Measurements from ENCODE around the gene TBPL2.
"Not testable (repeated sequence)": the region's sequence is repeated elsewhere in the genome, so short reads cannot be mapped to it uniquely, and the experiment has no call there.

TBPL2 gene

GRCh38 chr14:55438066-55438683 lies 2.2 kb downstream of the TBPL2 start:
- DNase-seq = peak; percentile 65

DNA sequence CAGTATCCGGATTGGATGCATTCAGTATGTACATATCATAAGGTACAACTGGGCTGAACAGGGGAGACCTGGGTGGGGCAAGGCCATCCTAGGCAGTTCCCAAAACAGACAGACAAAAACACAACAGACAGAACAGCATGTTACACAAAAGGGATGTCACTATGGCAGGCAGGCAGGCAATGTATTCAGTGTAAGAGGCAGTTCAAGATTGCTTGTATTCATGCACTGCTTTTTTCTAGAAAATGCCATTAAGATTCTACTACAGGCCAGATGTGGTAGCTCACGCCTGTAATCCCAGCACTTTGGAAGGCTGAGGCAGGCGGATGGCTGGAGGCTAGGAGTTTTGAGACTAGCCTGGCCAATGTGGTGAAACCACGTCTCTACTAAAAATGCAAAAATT lies 3.5 kb downstream of the TBPL2 start:
- no peak for DNase-seq

GRCh38 chr14:55436519-55436918 lies 3.9 kb downstream of the TBPL2 start:
- no peak for DNase-seq

GRCh38 chr14:55434805-55435174 lies 5.6 kb downstream of the TBPL2 start:
- DNase-seq = no peak

DNA sequence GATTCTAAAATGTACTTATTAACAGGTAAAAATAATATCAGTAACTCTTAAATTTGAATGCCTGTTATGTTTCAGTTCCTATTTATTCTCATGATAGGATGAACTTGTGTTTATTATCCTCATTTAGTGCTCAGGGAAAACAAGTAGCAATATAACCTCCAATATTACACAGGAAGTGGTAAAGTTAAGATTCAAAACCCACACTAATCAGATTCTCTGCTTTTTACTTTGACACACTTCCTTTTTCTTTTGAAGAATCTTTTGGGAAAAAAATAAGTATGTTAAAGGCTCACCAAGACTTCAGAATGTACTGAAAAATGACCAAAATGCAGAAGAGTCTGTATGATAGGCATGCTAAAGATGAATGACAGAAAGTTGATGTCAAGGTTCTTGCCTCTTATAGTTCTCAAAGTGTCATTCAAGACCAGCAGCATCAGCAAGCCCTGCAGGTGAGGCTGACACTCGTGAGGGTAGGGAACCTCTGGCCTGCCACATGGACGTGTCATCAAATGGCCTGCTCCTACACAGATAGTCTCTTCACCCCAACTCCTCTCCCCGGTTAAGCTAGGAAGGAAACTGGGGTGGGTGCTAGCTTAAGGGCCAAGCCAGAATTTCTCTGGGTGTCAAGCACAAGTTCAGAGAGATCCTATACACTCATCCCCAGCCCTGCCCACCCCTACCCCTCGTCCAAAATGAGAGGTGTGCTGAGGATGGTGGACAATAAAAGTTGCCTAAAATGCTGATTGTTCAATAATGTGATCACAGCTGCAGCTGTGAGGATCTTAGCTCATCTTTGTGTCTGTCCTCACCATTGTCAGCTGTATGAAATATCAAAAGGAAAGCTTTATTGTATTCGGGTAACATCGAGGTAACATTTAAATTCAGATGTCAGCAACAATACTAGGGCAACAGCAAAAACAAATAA lies 6.3 kb downstream of the TBPL2 start:
- DNase-seq = no peak

- no peak for DNase-seq
Observed at GRCh38 chr14:55432628-55433027, 7.8 kb downstream of the TBPL2 start.

GRCh38 chr14:55430024-55430690 lies 10.3 kb downstream of the TBPL2 start:
- DNase-seq = peak; percentile 46

DNA sequence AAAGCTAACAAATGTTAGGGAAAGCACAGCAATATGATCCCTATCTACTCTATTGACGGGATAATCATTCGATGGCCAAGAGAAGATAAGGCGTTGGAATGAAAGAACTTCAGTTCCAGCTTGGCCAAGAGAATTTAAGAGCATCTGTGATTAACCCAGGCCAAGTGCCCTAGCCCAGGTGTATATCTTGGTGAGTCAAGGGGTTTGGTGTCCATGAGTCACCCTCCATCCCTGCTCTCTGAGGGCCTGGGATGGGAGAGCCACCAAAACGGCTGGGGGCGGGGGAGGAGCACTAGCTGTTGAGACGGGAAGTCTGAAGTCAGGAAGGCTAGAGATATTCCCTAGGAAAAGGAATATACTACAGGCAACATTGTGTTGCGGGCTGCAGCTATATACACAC lies 13.0 kb downstream of the TBPL2 start:
- no peak for DNase-seq

GRCh38 chr14:55426891-55427290 lies 13.5 kb downstream of the TBPL2 start:
- no peak for DNase-seq

DNA sequence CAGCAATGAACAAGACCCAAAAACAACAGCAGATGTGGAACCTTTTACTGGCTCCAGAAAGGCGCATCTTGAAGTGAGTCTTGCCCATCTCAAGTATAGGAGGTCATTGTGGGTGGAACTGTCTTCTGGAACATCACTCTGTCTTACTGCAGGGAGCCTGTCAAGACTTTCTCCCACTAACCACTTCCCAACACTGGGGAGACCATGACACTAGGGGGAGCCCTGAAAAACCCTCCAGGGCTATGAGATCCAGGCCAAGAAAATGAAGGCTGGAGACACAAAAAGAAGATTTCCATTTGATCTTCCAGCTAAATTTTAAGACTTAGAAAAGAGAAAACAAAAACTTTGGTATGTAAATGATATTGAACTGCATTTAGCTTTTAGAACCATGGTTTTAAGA lies 15.3 kb downstream of the TBPL2 start:
- no peak for DNase-seq

- DNase-seq = no peak
Observed at GRCh38 chr14:55423969-55424368, 16.4 kb downstream of the TBPL2 start.

DNA sequence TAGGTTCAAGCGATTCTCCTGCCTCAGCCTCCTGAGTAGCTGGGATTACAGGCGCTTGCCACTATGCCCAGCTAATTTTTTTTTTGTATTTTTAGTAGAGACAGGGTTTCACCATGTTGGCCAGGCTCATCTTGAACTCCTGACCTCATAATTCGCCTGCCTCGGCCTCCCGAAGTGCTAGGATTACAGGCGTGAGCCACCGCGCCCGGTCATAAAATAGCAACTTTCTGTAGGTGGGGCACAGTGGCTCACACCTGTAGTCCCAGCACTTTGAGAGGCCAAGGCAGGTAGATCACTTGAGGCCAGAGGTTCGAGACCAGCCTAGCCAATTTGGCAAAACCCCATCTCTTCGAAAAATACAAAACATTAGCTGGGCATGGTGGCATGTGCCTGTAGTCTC lies 18.1 kb downstream of the TBPL2 start:
- not testable (repeated sequence) for DNase-seq

GRCh38 chr14:55419663-55420062 lies 20.8 kb downstream of the TBPL2 start:
- DNase-seq = no peak

DNA sequence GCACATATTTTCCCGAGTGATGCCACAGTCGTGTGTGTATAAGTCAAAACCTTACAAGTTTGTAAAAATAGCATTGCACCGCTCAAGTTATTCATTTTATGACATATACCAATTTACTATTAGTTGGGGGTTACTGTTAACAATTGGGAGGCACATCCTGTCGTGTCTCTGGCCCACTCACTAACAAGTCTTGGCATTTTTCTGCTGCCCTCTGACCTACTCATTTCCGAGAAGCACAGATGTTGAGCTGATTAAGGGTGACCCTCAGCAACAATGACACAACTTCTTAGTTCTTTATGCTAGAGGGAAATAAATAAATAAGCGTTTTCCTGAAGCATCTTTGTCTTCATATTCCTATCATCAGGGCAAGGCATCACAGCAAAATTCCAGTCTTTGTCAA lies 22.0 kb downstream of the TBPL2 start:
- no peak for DNase-seq

- no peak for DNase-seq
Observed at GRCh38 chr14:55417955-55418354, 22.5 kb downstream of the TBPL2 start.

DNA sequence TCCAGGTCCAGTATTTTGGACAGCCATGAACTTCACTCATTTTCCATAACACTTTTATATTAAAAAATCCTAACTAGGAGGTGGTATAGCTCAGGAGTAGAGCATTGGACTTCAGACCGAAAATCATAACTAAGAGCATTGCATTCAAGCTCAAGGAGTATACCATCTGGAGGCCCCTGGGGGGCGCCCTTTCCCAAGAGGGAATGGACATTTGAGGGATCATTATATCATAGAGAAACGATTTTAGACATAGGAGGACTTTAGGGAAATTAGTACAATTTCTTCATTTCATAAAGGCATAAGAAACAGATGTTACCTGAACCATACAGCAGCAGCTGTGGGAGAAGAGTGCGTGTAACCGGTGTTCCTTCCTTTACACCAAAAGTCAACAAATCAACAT lies 23.6 kb downstream of the TBPL2 start:
- DNase-seq = no peak

- no peak for DNase-seq
Observed at GRCh38 chr14:55414551-55414950, 25.9 kb downstream of the TBPL2 start.

GRCh38 chr14:55412676-55413075 lies 27.7 kb downstream of the TBPL2 start:
- DNase-seq = no peak

DNA sequence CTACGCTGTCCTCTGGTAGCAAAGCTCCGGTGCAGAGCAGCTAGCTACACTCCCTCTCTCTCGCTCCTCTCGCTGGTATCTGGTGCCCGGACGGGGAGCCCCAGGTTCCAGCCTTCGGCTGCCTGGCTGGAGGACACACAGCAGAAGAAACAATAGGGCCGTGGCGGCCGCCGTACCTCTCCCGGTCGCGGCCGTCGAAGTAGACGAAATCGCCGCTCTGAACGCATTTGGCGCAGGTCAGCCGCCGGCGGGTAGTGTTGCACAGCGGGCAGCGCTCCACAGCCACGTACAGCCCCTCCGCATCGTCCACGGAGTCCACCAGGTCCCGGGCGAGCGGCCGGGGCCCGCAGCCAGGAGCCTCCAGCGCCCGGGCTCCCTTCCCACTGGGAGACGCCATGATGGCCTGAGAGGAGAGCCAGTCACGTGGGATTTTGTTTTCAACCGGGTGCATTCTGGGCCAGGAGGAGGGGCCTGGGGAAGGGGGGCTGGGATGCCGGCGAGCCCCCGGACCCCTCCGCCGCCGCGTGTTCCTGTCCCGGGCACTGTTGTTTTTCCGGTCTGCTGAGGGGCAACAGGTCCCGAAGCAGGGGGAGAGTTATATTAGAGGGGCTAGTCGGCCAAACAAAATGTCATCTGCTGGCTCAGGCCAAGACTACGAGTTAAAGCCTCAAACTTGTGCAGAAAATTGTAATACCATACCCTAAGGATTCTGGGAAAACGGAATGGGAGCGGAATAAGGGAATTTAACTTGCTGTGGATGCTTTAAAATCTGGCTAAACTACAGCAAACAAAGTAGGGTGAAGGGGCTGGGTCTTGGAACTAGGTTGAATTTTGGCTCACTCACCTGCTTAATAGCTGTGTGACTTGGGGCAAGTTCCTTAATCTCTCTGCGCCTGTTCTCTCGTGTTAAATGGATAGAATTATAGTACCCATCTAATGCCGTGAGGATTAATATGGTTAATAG lies 28.7 kb downstream of the TBPL2 start, which contains the start of gene ATG14:
ATG14 (minus strand) TSS at position 405 of the 964 bp plus-strand sequence; CDS start at position 397, 8 bp downstream.
- peak; percentile 92 for DNase-seq

DNA sequence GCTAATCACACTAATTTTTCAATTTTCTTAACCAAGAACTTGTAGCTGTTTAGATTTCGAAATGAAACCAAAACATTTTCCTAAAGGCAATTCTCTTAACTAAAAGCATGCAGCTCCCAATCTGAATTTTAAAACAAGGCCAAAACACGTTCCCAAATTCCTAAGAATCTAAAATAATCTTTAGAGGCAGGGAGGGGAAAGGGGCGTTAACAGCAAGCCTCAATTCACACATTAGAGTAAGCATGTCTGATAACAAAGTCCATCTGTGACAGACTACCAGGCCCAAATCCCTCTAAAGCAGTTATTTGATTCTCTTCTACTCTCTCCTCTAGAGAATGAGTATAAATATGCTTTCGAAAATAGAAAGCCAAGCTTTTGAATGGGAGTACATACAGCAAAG lies 29.5 kb downstream of the TBPL2 start:
- no peak for DNase-seq

DNA sequence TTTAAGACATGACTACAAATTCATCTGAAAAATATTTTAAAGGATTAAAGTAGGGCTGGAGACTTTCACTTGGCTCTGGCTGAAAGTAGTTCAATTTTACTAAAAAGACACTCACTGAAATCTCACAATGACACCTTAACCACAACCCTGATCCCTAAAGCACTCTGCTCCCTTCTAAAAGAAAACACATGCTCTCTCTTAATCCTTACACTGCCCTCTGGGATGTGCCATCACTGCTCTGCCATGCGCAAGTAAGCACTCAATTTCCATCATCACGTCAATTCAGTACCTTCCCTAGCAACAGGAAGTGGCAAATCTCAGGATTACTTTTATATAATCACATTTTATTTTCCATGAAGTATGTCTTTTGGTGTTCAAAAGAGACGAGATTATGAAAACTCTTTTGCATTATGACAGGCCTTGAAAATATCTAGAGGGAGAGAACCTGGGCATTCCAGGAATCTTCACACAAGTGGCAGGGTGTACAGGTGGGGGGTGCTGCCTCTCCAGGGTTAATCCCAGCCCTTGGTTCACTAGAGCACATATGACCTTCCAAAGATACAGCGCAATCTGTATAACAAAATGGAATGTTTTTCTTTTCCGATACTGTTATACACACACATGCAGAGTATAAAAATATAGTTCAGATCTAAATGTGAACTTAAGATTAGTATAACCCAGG lies 36.1 kb downstream of the TBPL2 start:
- no peak for DNase-seq

- DNase-seq = no peak
Observed at GRCh38 chr14:55401751-55402150, 38.7 kb downstream of the TBPL2 start.

All from NCI-H1092 treated with DMSO at 0.1 percent for 48 hours (cell line).